H9 (cell line): Measurements from ENCODE around the gene PSAPL1. TPM values are rescaled to one million over a fixed set of nuclear protein-coding genes. Genes with fewer than 3 reads are reported as not detected.

Experiments used
- DNase-seq: peaks from one replicate; pipeline ENCODE4 v3.0.0-alpha.2; 2017
- H2AFZ ChIP-seq: one replicate; pipeline ENCODE4 v1.6.1; 2013; ENCODE audit warnings: mild to moderate bottlenecking, low read length, control low read depth, moderate library complexity
- H2AK5ac ChIP-seq: 2 replicates; pipeline ENCODE4 v1.6.1; 2013; ENCODE audit warnings: low read length, control low read depth, mixed read lengths; ENCODE audit not compliant: insufficient read length
- H2BK120ac ChIP-seq: one replicate; pipeline ENCODE4 v1.6.1; 2013; ENCODE audit warnings: low read depth, mild to moderate bottlenecking, low read length, control low read depth, inconsistent platforms; ENCODE audit not compliant: poor library complexity, severe bottlenecking
- H2BK12ac ChIP-seq: 2 replicates; pipeline ENCODE4 v1.6.1; 2013; ENCODE audit warnings: low read length, control low read depth, mixed read lengths, low read depth; ENCODE audit not compliant: insufficient read length
- H2BK15ac ChIP-seq: 2 replicates; pipeline ENCODE4 v1.6.1; 2013; ENCODE audit warnings: low read depth, low read length, control low read depth
- H2BK20ac ChIP-seq: one replicate; pipeline ENCODE4 v1.6.1; 2013; ENCODE audit warnings: low read depth, mild to moderate bottlenecking, low read length, control low read depth, inconsistent platforms; ENCODE audit not compliant: poor library complexity, severe bottlenecking
- H2BK5ac ChIP-seq: 2 replicates; pipeline ENCODE4 v1.6.1; 2013; ENCODE audit warnings: low read length, control low read depth, mixed read lengths; ENCODE audit not compliant: insufficient read length
- H3K14ac ChIP-seq: 2 replicates; pipeline ENCODE4 v1.6.1; 2013; ENCODE audit warnings: low read length, control low read depth; ENCODE audit not compliant: insufficient read depth
- H3K18ac ChIP-seq: 2 replicates; pipeline ENCODE4 v1.6.1; 2013; ENCODE audit warnings: low read depth, mild to moderate bottlenecking, mixed read lengths, low read length, control low read depth; ENCODE audit not compliant: insufficient read length
- H3K23ac ChIP-seq: 2 replicates; pipeline ENCODE4 v1.6.1; 2013; ENCODE audit warnings: low read length, control low read depth, mixed read lengths, low read depth; ENCODE audit not compliant: insufficient read length
- H3K23me2 ChIP-seq: 2 replicates; pipeline ENCODE4 v1.6.1; 2013; ENCODE audit warnings: low read depth, mild to moderate bottlenecking, mixed read lengths, low read length, control low read depth; ENCODE audit not compliant: insufficient read length, poor library complexity, severe bottlenecking
- H3K27ac ChIP-seq: 2 replicates; pipeline ENCODE4 v1.5.1; 2013; ENCODE audit warnings: low read length, control low read depth, mixed read lengths, low read depth; ENCODE audit not compliant: insufficient read length
- H3K27me3 ChIP-seq: 2 replicates; pipeline ENCODE4 v1.6.1; 2013; ENCODE audit warnings: low read length, control low read depth, inconsistent platforms; ENCODE audit not compliant: insufficient read depth
- H3K4ac ChIP-seq: 2 replicates; pipeline ENCODE4 v1.6.1; 2013; ENCODE audit warnings: low read depth, mild to moderate bottlenecking, control low read depth, inconsistent platforms, low read length, moderate library complexity
- H3K4me1 ChIP-seq: 2 replicates; pipeline ENCODE4 v1.6.1; 2013; ENCODE audit warnings: low read length, control low read depth, inconsistent platforms; ENCODE audit not compliant: insufficient read depth
- H3K4me2 ChIP-seq: 2 replicates; pipeline ENCODE4 v1.6.1; 2013; ENCODE audit warnings: low read length, control low read depth, mixed read lengths; ENCODE audit not compliant: insufficient read length, insufficient read depth
- H3K56ac ChIP-seq: 2 replicates; pipeline ENCODE4 v1.6.1; 2013; ENCODE audit warnings: low read depth, mild to moderate bottlenecking, mixed read lengths, low read length, control low read depth; ENCODE audit not compliant: insufficient read length
- H3K79me1 ChIP-seq: 2 replicates; pipeline ENCODE4 v1.6.1; 2013; ENCODE audit warnings: low read depth, mild to moderate bottlenecking, moderate library complexity, low read length, control low read depth, inconsistent platforms; ENCODE audit not compliant: insufficient read depth, poor library complexity, severe bottlenecking
- H3K79me2 ChIP-seq: 2 replicates; pipeline ENCODE4 v1.6.1; 2013; ENCODE audit warnings: low read length, control low read depth, inconsistent platforms; ENCODE audit not compliant: insufficient read depth
- H3K9ac ChIP-seq: 2 replicates; pipeline ENCODE4 v1.6.1; 2013; ENCODE audit warnings: low read length, control low read depth, mixed read lengths; ENCODE audit not compliant: insufficient read length; ENCODE audit errors: extremely low read depth
- H3K9me3 ChIP-seq: one replicate; pipeline ENCODE4 v1.6.1; 2013; ENCODE audit warnings: low read depth, low read length, inconsistent platforms; ENCODE audit not compliant: control insufficient read depth
- H3T11ph ChIP-seq: one replicate; pipeline ENCODE4 v1.6.1; 2013; ENCODE audit warnings: mild to moderate bottlenecking, low read length, control low read depth, inconsistent platforms
- H4K20me1 ChIP-seq: one replicate; pipeline ENCODE4 v1.6.1; 2013; ENCODE audit not compliant: control insufficient read depth, insufficient read length, insufficient read depth
- H4K5ac ChIP-seq: 2 replicates; pipeline ENCODE4 v1.6.1; 2013; ENCODE audit warnings: low read depth, mild to moderate bottlenecking, mixed read lengths, low read length, control low read depth; ENCODE audit not compliant: insufficient read length
- H4K8ac ChIP-seq: replicated peaks from 2 replicates; pipeline ENCODE4 v1.6.1; 2013; ENCODE audit warnings: low read length, control low read depth, mixed read lengths, low read depth; ENCODE audit not compliant: insufficient read length
- H4K91ac ChIP-seq: 2 replicates; pipeline ENCODE4 v1.6.1; 2013; ENCODE audit warnings: low read depth, mild to moderate bottlenecking, moderate library complexity, mixed read lengths, low read length, control low read depth; ENCODE audit not compliant: insufficient read length
- H3K27ac Mint-ChIP-seq, 3 experiments: 2 replicates in 2 of 3; 3 replicates in 1 of 3; pipeline ENCODE4 v1.8.0; 2020 to 2021; ENCODE audit warnings: mixed read lengths in 3 of 3, mild to moderate bottlenecking in 1 of 3, moderate library complexity in 1 of 3
- H3K27me3 Mint-ChIP-seq: 2 replicates; pipeline ENCODE4 v1.8.0; 2021; ENCODE audit warnings: low read depth, mild to moderate bottlenecking, moderate library complexity, mixed read lengths
- H3K36me3 Mint-ChIP-seq, 3 experiments: 2 replicates in 2 of 3; 3 replicates in 1 of 3; pipeline ENCODE4 v1.8.0; 2020 to 2021; ENCODE audit warnings: low read depth in 3 of 3, mixed read lengths in 3 of 3; ENCODE audit not compliant: insufficient read depth in 1 of 3
- H3K4me1 Mint-ChIP-seq, 2 experiments: 2 replicates each; pipeline ENCODE4 v1.8.0; 2020; ENCODE audit warnings: mixed read lengths in 2 of 2
- H3K4me3 Mint-ChIP-seq, 2 experiments: 2 replicates in 1 of 2; 3 replicates in 1 of 2; pipeline ENCODE4 v1.8.0; 2020 to 2021; ENCODE audit warnings: mild to moderate bottlenecking in 2 of 2, mixed read lengths in 2 of 2, moderate library complexity in 1 of 2
- H3K9me3 Mint-ChIP-seq, 2 experiments: 2 replicates in 1 of 2; 3 replicates in 1 of 2; pipeline ENCODE4 v1.8.0; 2020; ENCODE audit warnings: mild to moderate bottlenecking in 2 of 2, mixed read lengths in 2 of 2, moderate library complexity in 1 of 2
- CTCF ChIP-seq: fragments of 200-600 bp; sonication (generic); conservative IDR thresholded peaks from 3 replicates; pipeline ENCODE4 v1.8.0; 2021; ENCODE audit warnings: antibody characterized with exemption, mild to moderate bottlenecking
- WGBS: extraction: QIAGEN DNeasy Blood & Tissue Kit; methylation state at CpG from one replicate; pipeline ENCODE4 v1.1.7; 2013; ENCODE audit warnings: missing lambda C conversion rate, low lambda C conversion rate, mixed read lengths; ENCODE audit not compliant: insufficient read length; ENCODE audit errors: extremely low coverage; 5-methylcytosine and 5-hydroxymethylcytosine counted together
- total RNA-seq: library from RNA; stranded (reverse); gene quantifications from 2 replicates; pipeline ENCODE4 v1.2.1, GENCODE V29; 2021

Gene PSAPL1
- total RNA-seq, 1 experiment from 2014 or later = 0.04 TPM

GRCh38 chr4:7467471-7467870, 32.7 kb upstream of the PSAPL1 start:
- no peak overlapping the region for H2AFZ ChIP-seq
- DNase-seq = no peak
- no peak overlapping the region for H4K8ac ChIP-seq
- H3K9ac ChIP-seq = no peak overlapping the region
- no peaks in the 10 kb centered on the region for H3K27me3 ChIP-seq
- no peak overlapping the region for H3K23ac ChIP-seq
- WGBS = no CpG with 5 or more reads among the region's 7 CpGs
- H3K4me2 ChIP-seq = no peak overlapping the region
- H2BK5ac ChIP-seq = no peak overlapping the region
- Mint-ChIP-seq H3K36me3 (peaks cover 2 to 6% (median 3%) of the 10 kb centered on the region in 3 experiments; a peak in 4 of 7 replicates), H3K27ac (no peak overlapping the region), H3K4me1 (peaks cover 29% of the 10 kb centered on the region in 2 experiments), H3K27me3 (peaks cover 8% of the 10 kb centered on the region; the same call in 1 of the 2 replicates), H3K4me3 (no peak overlapping the region), H3K9me3 (peaks cover 14 to 16% of the 10 kb centered on the region in 2 experiments; a peak in 4 of 5 replicates)
- no peak overlapping the region for H2BK15ac ChIP-seq
- no peak overlapping the region for H3K56ac ChIP-seq
- no peak overlapping the region for H2BK20ac ChIP-seq
- H3K4me1 ChIP-seq = peaks cover 4% of the 10 kb centered on the region; the same call in 1 of the 2 replicates
- no peak overlapping the region for H3K18ac ChIP-seq
- no peak overlapping the region for H2AK5ac ChIP-seq
- no peak overlapping the region for H3K14ac ChIP-seq
- no peak for TF ChIP-seq CTCF
- no peak overlapping the region for H2BK120ac ChIP-seq
- H4K5ac ChIP-seq = no peak overlapping the region
- H3K9me3 ChIP-seq = peaks cover 9% of the 10 kb centered on the region
- no peak overlapping the region for H2BK12ac ChIP-seq
- no peaks in the 10 kb centered on the region for H3K23me2 ChIP-seq
- H3K4ac ChIP-seq = no peak overlapping the region
- no peak overlapping the region for H4K91ac ChIP-seq
- H3K27ac ChIP-seq = no peak overlapping the region
- no peaks in the 10 kb centered on the region for H3K79me2 ChIP-seq
- no peak overlapping the region for H3T11ph ChIP-seq
- peaks cover 2% of the 10 kb centered on the region for H4K20me1 ChIP-seq
- no peaks in the 10 kb centered on the region for H3K79me1 ChIP-seq
